Measurements from ENCODE around the gene SYNGR4.
A peak's percentile ranks its signal among the peaks of the same experiment; 100 is the strongest.
"Not testable (repeated sequence)": the region's sequence is repeated elsewhere in the genome, so short reads cannot be mapped to it uniquely, and the experiment has no call there.

The SYNGR4 gene

DNA sequence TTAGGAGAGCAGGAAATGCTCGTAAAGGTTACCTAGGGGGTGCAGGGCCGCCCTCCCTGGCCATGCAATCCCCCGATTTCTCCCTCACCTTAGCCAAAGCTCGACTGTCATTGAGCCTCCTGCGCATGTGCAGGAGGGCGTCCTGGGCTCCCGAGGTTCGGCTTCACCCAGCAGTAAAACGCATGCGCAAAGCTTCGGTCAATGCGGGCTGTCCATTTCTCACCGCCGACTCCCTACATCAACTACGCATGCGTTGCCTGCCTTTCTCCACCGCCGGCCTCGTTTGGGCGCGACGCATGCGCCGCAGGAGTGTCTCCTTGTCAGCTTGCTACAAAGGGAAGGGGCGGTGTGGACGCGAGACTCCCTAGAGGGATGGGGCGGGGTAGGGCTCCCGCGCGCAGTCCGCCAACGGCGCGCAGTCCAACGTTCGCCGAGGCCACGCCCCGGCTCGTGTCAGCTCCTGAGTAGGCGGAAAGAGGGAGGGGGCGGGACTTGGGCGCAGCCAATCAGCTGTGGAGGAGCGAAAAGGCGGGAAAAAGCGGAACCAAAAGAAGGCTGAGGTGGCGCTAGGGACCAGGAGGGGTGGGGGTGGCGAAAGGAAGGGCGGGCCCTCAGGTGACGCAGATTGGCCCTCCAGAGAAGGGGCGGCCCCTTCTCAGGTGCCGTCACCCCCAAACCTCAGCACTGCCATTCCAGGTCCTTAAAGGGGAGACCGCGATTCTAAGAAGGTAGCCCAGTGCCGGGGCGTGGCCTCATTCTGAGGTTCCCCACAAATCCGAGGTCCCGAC is at the start of gene SYNGR4, which contains the start of gene TMEM143:
SYNGR4 (plus strand) TSS at position 558 of the 788 bp plus-strand sequence. CDS start 1,476 bp downstream, outside the sequence.
TMEM143 (minus strand) TSS at position 131 of the 788 bp plus-strand sequence; CDS start at position 111, 20 bp downstream.
- peak within 1 kb of the TSS; percentile 90 to 95 for H3K9ac ChIP-seq (ENCODE audit: low read depth in 1 of 2, low read length in 2 of 2)
- H3K4me1 ChIP-seq (ENCODE audit: control insufficient read depth in 1 of 2, insufficient read depth in 2 of 2, low read length in 2 of 2), result peaks cover 22 to 29% of the 10 kb centered on the region in 2 donors
- no peaks in the 10 kb centered on the region for H3K9me3 ChIP-seq (ENCODE audit: control insufficient read depth in 1 of 2, low read length in 2 of 2)
- H3K36me3 ChIP-seq (ENCODE audit: control insufficient read depth in 1 of 2, insufficient read depth in 2 of 2, low read length in 2 of 2), result no peaks in the 10 kb centered on the region
- H3K4me3 ChIP-seq (ENCODE audit: low read depth in 1 of 2, low read length in 2 of 2), result peak within 1 kb of the TSS; percentile 74 to 85
- peak within 1 kb of the TSS; percentile 95 for H3K27ac ChIP-seq (ENCODE audit: low read depth, low read length)
- no peaks in the 10 kb centered on the region for H3K27me3 ChIP-seq (ENCODE audit: control insufficient read depth in 1 of 2, insufficient read depth in 2 of 2, low read length in 2 of 2)

DNA sequence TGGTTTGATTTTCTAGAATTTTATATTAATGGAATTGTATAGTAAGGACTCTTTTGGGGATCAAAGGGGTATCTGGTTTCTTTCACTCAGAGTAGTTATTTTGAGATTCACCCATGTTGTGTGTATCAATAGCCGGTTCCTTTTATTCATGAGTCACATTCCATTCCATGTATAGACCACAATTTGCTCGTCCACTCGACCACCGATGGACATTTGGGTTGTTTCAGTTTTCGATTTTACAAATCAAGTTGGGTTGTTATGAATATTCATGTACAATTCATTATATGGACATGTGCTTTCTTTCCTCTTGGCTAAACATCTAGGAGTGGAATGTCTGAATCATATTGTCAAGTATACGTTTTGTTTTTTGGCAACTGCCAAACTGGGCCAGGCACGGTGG is 48.5 kb upstream of the SYNGR4 start:
- H3K9ac ChIP-seq (ENCODE audit: low read depth in 1 of 2, low read length in 2 of 2), result no peak overlapping the region
- H3K36me3 ChIP-seq (ENCODE audit: control insufficient read depth in 1 of 2, insufficient read depth in 2 of 2, low read length in 2 of 2), result no peaks in the 10 kb centered on the region
- H3K27ac ChIP-seq (ENCODE audit: low read depth, low read length), result no peak overlapping the region
- no peak overlapping the region for H3K4me3 ChIP-seq (ENCODE audit: low read depth in 1 of 2, low read length in 2 of 2)
- H3K9me3 ChIP-seq (ENCODE audit: control insufficient read depth in 1 of 2, low read length in 2 of 2), result no peaks in the 10 kb centered on the region
- H3K4me1 ChIP-seq (ENCODE audit: control insufficient read depth in 1 of 2, insufficient read depth in 2 of 2, low read length in 2 of 2), result peaks cover 6 to 9% of the 10 kb centered on the region in 2 donors
- no peaks in the 10 kb centered on the region for H3K27me3 ChIP-seq (ENCODE audit: control insufficient read depth in 1 of 2, insufficient read depth in 2 of 2, low read length in 2 of 2)

- not testable (repeated sequence) for H3K9me3 ChIP-seq (ENCODE audit: control insufficient read depth in 1 of 2, low read length in 2 of 2); H3K9ac ChIP-seq (ENCODE audit: low read depth in 1 of 2, low read length in 2 of 2); H3K4me3 ChIP-seq (ENCODE audit: low read depth in 1 of 2, low read length in 2 of 2); H3K27ac ChIP-seq (ENCODE audit: low read depth, low read length); H3K27me3 ChIP-seq (ENCODE audit: control insufficient read depth in 1 of 2, insufficient read depth in 2 of 2, low read length in 2 of 2); H3K36me3 ChIP-seq (ENCODE audit: control insufficient read depth in 1 of 2, insufficient read depth in 2 of 2, low read length in 2 of 2)
- H3K4me1 ChIP-seq (ENCODE audit: control insufficient read depth in 1 of 2, insufficient read depth in 2 of 2, low read length in 2 of 2), result peaks cover 13 to 23% of the 10 kb centered on the region in 2 donors
Observed at GRCh38 chr19:48317708-48317960, 46.5 kb upstream of the SYNGR4 start.

- H3K4me1 ChIP-seq (ENCODE audit: control insufficient read depth in 1 of 2, insufficient read depth in 2 of 2, low read length in 2 of 2), result peaks cover 17 to 27% of the 10 kb centered on the region in 2 donors
- H3K4me3 ChIP-seq (ENCODE audit: low read depth in 1 of 2, low read length in 2 of 2), result no peak overlapping the region
- H3K36me3 ChIP-seq (ENCODE audit: control insufficient read depth in 1 of 2, insufficient read depth in 2 of 2, low read length in 2 of 2), result no peaks in the 10 kb centered on the region
- no peak overlapping the region for H3K9ac ChIP-seq (ENCODE audit: low read depth in 1 of 2, low read length in 2 of 2)
- H3K9me3 ChIP-seq (ENCODE audit: control insufficient read depth in 1 of 2, low read length in 2 of 2), result no peaks in the 10 kb centered on the region
- H3K27ac ChIP-seq (ENCODE audit: low read depth, low read length), result no peak overlapping the region
- no peaks in the 10 kb centered on the region for H3K27me3 ChIP-seq (ENCODE audit: control insufficient read depth in 1 of 2, insufficient read depth in 2 of 2, low read length in 2 of 2)
Observed at GRCh38 chr19:48318286-48318987, 45.7 kb upstream of the SYNGR4 start.

DNA sequence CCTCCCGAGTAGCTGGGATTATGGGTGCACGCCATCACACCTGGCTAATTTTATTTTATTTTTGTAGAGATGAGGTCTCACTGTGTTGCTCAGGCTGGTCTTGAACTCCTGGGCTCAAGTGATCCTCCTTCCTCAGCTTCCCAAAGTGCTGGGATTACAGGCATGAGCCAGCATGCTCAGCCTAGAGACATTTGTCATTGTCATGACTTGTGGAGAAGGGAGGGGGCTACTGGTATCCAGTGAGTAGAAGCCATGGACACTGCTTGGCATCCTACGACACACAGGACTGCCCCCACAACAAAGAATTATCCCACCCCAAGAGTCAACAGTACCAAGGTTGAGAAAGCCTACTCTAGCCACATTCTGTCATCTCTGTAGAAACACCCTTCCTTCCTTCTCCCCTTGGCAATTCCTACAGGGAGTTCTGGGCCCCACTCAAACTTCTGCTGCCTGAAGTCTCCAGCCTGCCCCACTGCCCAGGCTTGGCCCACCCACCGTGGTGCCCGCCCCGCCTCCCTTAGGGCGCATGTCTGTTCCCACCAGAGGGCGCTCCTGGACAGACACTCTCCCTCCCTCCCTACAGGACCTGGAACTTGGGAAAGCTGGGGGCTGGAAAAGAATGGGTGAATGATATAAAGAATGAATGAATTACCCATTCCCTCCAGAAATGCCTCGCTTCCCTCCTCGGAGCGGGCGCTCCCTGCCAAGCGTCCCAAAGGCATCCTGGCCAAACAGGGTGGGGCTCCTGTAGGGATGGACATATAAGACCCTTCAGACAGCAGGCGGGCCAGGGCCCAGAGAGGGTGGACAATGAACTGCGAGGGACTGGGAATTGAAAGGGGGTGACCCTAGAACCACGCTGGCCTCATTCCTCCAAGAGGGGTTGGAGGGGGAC is 44.3 kb upstream of the SYNGR4 start:
- Histone ChIP-seq H3K27me3 (ENCODE audit: control insufficient read depth in 1 of 2, insufficient read depth in 2 of 2, low read length in 2 of 2) (no peaks in the 10 kb centered on the region), H3K4me3 (ENCODE audit: low read depth in 1 of 2, low read length in 2 of 2) (no peak overlapping the region), H3K9ac (ENCODE audit: low read depth in 1 of 2, low read length in 2 of 2) (no peak overlapping the region), H3K36me3 (ENCODE audit: control insufficient read depth in 1 of 2, insufficient read depth in 2 of 2, low read length in 2 of 2) (no peaks in the 10 kb centered on the region), H3K9me3 (ENCODE audit: control insufficient read depth in 1 of 2, low read length in 2 of 2) (no peaks in the 10 kb centered on the region), H3K4me1 (ENCODE audit: control insufficient read depth in 1 of 2, insufficient read depth in 2 of 2, low read length in 2 of 2) (peaks cover 17 to 27% of the 10 kb centered on the region in 2 donors), H3K27ac (ENCODE audit: low read depth, low read length) (no peak overlapping the region)

DNA sequence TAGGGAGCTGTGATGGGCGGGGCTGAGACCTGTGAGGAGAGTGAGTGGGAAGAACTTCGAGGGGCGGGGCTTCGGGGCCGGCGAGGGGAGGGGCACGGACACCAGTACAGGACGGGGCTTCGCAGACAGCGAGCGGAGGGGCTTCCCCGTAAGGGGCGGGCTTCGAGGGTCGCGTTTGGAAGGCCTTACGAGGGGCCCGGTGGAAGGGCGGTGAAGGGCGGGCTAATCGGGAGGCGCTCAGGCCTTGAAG is 42.9 kb upstream of the SYNGR4 start:
- Histone ChIP-seq H3K27me3 (ENCODE audit: control insufficient read depth in 1 of 2, insufficient read depth in 2 of 2, low read length in 2 of 2) (no peaks in the 10 kb centered on the region), H3K4me3 (ENCODE audit: low read depth in 1 of 2, low read length in 2 of 2) (peak overlapping the region; percentile 79 to 85), H3K27ac (ENCODE audit: low read depth, low read length) (peak overlapping the region; percentile 99), H3K9ac (ENCODE audit: low read depth in 1 of 2, low read length in 2 of 2) (peak overlapping the region; percentile 97 to 99), H3K4me1 (ENCODE audit: control insufficient read depth in 1 of 2, insufficient read depth in 2 of 2, low read length in 2 of 2) (peaks cover 30 to 35% of the 10 kb centered on the region in 2 donors), H3K36me3 (ENCODE audit: control insufficient read depth in 1 of 2, insufficient read depth in 2 of 2, low read length in 2 of 2) (no peaks in the 10 kb centered on the region), H3K9me3 (ENCODE audit: control insufficient read depth in 1 of 2, low read length in 2 of 2) (no peaks in the 10 kb centered on the region)

- no peaks in the 10 kb centered on the region for H3K27me3 ChIP-seq (ENCODE audit: control insufficient read depth in 1 of 2, insufficient read depth in 2 of 2, low read length in 2 of 2)
- H3K9me3 ChIP-seq (ENCODE audit: control insufficient read depth in 1 of 2, low read length in 2 of 2), result no peaks in the 10 kb centered on the region
- peaks cover 30 to 38% of the 10 kb centered on the region in 2 donors for H3K4me1 ChIP-seq (ENCODE audit: control insufficient read depth in 1 of 2, insufficient read depth in 2 of 2, low read length in 2 of 2)
- peak overlapping the region; percentile 99 for H3K27ac ChIP-seq (ENCODE audit: low read depth, low read length)
- H3K36me3 ChIP-seq (ENCODE audit: control insufficient read depth in 1 of 2, insufficient read depth in 2 of 2, low read length in 2 of 2), result no peaks in the 10 kb centered on the region
- peak overlapping the region; percentile 79 to 85 for H3K4me3 ChIP-seq (ENCODE audit: low read depth in 1 of 2, low read length in 2 of 2)
- peak overlapping the region; percentile 97 to 99 for H3K9ac ChIP-seq (ENCODE audit: low read depth in 1 of 2, low read length in 2 of 2)
Observed at GRCh38 chr19:48321622-48322591, 42.3 kb upstream of the SYNGR4 start.

GRCh38 chr19:48325265-48325910 is 38.8 kb upstream of the SYNGR4 start, which contains the start of gene EMP3:
Gene EMP3, plus strand, starts transcription at chr19:48325552. Its CDS starts 1,293 bp downstream, at chr19:48326845.
- H3K36me3 ChIP-seq (ENCODE audit: control insufficient read depth in 1 of 2, insufficient read depth in 2 of 2, low read length in 2 of 2), result no peaks in the 10 kb centered on the region
- peak within 1 kb of the TSS; percentile 83 for H3K27ac ChIP-seq (ENCODE audit: low read depth, low read length)
- peaks cover 34 to 50% of the 10 kb centered on the region in 2 donors for H3K4me1 ChIP-seq (ENCODE audit: control insufficient read depth in 1 of 2, insufficient read depth in 2 of 2, low read length in 2 of 2)
- no peaks in the 10 kb centered on the region for H3K27me3 ChIP-seq (ENCODE audit: control insufficient read depth in 1 of 2, insufficient read depth in 2 of 2, low read length in 2 of 2)
- H3K4me3 ChIP-seq (ENCODE audit: low read depth in 1 of 2, low read length in 2 of 2), result peak within 1 kb of the TSS; percentile 60 to 61
- H3K9me3 ChIP-seq (ENCODE audit: control insufficient read depth in 1 of 2, low read length in 2 of 2), result peaks cover 0 to 5% of the 10 kb centered on the region in 2 donors
- peak within 1 kb of the TSS; percentile 70 to 72 for H3K9ac ChIP-seq (ENCODE audit: low read depth in 1 of 2, low read length in 2 of 2)
